ENCODE results near the gene LRRC4B.

LRRC4B gene

GRCh38 chr19:50511069-50511822 lies 57.0 kb downstream of the LRRC4B start, which contains the start of gene JOSD2:
Gene JOSD2 (minus strand): TSS chr19:50511191. CDS start chr19:50510431, 760 bp downstream.
- peak; percentile 97 to 100 (median 99) for DNase-seq
- intact Hi-C loops (cut with DNase I): loop anchor here (2.0 kb wide), 1 partner anchor 34 kb away; the partner anchor contains the start of genes EMC10 and GARIN5A

DNA sequence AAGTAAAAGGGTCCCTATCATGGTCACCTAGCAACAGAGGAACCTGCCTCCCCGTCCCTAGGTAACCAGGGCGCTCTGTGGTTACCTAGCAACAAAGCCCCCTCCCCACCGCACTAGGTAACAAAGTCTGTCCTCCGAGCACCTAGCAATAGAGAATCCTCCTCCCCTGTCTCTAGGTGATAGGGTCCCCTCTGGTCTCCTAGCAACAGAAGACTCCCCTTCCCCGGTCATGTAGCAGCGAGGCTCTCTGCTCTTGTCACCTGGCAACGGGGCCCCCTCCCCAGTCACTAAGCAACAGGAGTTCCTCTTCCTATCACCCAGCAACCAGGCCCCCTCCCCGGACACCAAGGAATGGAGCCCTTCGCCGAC lies 57.6 kb downstream of the LRRC4B start:
- intact Hi-C loops (cut with DNase I): loop anchor here (2.0 kb wide), 1 partner anchor 34 kb away; the partner anchor contains the start of genes EMC10 and GARIN5A
- no peak for DNase-seq

DNA sequence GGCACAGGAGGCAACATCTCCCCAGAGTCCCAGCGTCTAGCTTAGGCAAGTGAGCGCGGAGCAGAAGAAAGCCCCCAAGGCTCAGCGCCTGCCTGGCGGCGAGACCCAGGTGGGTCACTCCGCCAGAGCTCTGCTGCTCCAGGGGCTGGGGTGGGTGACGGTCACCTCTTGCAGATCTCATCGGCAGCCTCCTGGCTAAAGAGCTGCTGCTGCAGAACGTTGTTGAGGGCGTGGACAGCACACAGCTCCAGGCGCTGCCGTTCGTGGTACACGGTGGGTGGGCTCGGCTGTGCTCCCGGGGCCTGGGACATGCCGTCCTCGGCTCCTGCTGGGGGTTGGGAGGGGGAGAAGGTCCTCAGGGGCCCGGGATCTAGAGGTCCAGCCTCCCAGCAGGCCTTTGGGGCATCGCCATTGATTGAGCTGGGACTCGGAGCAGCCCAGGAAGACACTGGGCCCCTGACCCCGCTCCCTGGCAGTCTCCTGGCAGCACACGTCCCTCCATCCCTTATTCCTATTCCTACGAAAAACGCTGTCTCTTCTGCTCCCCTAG lies 58.0 kb downstream of the LRRC4B start:
- DNase-seq: peak in 5 of 10 donors; percentile 18 to 91 (median 75)
- intact Hi-C loops (cut with DNase I): loop anchor here (2.0 kb wide), 1 partner anchor 33 kb away; the partner anchor contains the start of genes EMC10 and GARIN5A

DNA sequence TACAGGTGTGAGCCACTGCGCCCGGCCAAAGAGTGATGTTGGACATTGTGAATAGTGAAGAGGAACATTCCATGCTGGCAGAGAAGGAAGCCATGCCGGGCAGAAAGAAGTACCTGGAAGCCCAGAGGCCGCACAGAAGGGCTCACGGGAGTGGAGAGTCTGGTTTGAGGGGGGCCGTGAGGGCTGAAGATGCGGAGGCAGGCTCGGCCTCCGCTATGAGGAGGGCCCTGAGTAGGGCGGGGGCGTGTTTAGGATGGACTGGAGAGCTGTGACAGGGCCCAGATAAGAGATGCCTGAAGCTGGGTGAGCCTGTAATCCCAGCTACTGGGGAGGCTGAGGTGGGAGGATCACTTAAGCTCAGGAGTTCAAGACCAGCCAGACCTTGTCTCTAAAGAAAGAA lies 58.9 kb downstream of the LRRC4B start:
- intact Hi-C loops (cut with DNase I): no loop called here
- DNase-seq: peak in 4 of 10 donors; percentile 22 to 64 (median 50)

DNA sequence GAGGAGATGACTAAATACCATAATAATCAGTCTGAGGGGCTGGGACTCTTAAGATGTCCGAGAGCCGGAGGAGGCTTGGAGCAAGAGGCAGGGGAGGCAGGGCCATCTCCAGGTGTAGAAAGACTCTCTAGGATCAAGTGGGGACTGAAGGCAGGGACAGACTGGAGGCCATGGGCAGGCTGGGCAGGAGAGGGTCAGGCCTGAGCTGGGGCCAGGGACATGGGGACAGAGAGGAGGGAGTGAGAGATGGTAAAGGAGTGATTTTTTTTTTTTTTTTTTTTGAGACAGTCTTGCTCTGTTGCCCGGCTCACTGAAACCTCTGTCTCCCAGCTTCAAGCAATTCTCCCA lies 59.4 kb downstream of the LRRC4B start:
- peak in 3 of 10 donors; percentile 4 to 33 (median 26) for DNase-seq
- intact Hi-C loops (cut with DNase I): no loop called here

DNA sequence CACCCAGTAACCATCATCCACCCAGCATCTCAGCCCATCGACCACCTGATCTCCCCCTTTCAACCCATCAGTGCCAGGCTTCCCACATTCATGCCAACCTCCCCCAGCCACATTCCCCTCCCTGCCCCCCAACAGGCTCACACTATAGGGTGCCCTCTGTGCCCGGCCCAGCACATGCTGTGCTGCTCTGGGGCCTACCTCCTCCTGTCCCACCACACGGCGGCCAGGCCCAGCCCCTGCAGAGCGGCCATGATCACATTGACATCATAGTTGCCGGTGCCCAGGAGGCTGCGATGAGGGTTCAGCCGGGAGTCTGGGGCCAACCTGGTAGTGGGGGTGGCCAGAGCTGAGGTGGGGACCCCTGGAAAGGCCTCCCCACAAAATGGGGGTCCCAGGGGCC lies 60.9 kb downstream of the LRRC4B start:
- intact Hi-C loops (cut with DNase I): no loop called here
- DNase-seq: peak in 4 of 10 donors; percentile 16 to 77 (median 34)

DNA sequence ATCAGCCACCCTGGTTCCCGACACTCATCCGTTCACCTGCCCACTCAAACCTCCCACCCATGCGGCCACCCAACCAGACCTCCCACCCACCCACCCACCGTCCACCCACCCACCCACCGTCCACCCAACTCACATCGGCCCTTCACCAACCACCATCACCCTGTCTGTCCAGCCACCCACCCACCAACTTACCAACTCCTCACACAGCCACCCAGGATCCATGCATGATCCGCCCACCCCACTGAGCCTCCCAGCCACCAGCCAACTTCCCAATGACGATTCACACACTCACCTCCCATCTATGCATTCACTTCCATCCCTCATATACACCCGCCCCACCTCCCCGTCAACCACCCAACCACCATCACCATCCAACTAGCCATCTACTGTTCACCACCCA lies 61.5 kb downstream of the LRRC4B start:
- intact Hi-C loops (cut with DNase I): no loop called here
- DNase-seq: peak in 2 of 10 donors; percentile 1 to 55

GRCh38 chr19:50505856-50506611 lies 62.2 kb downstream of the LRRC4B start:
- peak in 4 of 10 donors; percentile 20 to 83 (median 70) for DNase-seq
- intact Hi-C loops (cut with DNase I): no loop called here

DNA sequence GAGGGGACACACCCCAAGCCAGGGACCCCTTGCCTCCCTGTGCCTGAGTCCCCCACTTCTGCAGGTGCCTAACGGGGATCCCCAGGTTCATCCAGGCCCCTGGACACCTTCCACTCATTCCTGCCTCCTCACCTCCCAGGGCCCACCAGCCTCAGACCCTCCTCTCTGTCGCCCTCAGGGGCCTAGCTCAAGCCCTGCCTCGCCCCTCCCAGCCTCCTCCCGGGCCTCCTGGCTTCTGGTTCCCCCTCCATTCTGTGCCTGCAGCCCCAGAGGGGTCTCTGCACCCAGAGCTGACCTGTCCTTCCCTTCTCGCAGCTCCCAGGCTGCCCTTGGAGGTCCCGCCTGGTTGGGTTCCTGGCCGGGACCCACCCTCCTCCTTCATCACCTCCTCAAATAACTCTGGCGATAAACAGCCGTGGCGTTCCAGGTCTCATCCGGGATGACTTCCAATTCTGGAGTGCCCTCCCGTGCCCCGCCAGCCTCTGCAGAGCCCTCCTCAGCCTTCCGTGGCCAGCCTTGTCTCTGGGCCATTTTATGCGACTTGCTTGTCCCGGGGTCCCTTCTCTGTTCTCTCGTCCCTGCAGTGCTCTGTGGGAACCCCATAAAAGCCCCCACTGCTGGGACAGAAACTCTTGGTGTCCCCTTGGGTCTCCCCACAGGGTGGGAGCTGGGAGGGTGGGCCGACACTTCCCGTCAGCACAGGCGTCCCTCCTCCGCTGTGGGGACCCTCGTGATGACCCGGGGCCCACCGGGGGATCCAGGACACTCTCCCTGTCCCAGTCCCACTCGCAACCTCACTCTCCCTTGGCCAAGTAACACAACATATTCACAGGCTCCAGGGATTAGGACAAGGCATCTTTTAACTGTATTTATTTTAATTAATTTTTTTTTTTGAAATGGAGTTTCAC lies 66.4 kb downstream of the LRRC4B start:
- peak in 4 of 10 donors; percentile 16 to 77 (median 64) for DNase-seq
- intact Hi-C loops (cut with DNase I): no loop called here

GRCh38 chr19:50501186-50501567 lies 67.1 kb downstream of the LRRC4B start:
- peak in 3 of 10 donors; percentile 16 to 78 (median 32) for DNase-seq

DNA sequence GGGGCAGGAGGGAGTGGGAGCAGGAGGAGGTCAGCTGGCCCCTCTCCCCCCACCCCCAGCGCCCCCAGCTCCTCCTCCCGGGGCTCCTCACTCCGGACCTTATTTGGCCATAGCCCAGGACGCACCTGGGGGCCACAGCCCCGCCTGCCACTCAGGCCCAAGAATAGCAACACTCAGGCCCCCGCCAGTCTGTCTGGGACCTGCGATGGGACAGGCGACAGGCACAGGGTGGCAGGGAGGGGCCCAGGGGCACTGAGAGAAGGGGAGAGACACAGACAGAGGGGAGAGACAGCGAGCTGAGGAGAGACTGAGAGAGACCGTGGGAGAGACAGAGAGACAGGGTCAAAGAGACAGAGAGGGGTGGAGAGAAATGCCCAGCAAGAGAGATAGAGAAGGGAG lies 67.5 kb downstream of the LRRC4B start:
- intact Hi-C loops (cut with DNase I): no loop called here
- DNase-seq: peak in 4 of 10 donors; percentile 4 to 74 (median 64)

More at GRCh38 chr19:50501186-50501567, 67.1 kb downstream of the LRRC4B start:
- intact Hi-C loops (cut with DNase I): no loop called here

GRCh38 chr19:50500060-50500752 lies 68.0 kb downstream of the LRRC4B start:
- DNase-seq: peak in 5 of 10 donors; percentile 18 to 93 (median 67)
- intact Hi-C loops (cut with DNase I): no loop called here

DNA sequence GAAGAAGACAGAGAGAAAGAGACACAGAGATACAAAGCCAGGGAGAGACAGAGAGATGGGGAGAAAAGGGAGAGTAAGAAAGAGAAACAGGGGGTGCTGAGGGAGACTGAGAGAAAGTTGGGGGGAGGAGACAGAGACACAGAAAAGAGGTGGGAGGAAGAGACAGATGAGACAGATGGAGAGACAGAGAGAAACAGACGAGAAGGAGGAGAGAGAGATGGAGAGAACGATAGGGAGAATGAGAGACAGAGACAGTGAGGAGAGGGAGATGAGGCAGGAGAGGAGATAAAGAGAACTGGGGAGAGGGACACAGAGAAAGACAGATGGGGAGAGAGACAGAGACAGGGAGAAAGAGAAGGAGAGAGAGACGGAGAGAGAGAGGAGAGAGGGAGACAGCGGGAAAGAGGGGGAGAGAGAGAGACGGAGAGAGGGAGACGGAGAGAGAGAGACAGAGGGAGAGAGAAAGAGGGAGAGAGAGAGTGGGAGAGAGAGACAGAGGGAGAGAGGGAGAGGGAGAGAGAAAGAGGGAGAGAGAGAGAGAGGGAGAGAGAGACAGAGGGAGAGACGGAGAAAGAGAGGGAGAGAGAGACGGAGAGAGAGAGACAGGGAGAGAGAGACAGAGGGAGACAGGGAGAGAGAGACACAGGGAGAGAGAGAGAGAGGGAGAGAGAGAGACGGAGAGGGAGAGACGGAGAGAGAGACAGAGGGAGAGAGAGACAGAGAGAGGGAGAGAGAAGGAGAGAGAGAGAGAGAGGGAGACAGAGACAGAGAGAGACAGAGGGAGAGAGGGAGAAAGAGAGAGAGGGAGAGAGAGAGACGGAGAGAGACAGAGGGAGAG lies 69.8 kb downstream of the LRRC4B start:
- no peak for DNase-seq
- intact Hi-C loops (cut with DNase I): loop anchor here (10.0 kb wide), 1 partner anchor 46 kb away; no protein-coding TSS in a partner anchor

DNA sequence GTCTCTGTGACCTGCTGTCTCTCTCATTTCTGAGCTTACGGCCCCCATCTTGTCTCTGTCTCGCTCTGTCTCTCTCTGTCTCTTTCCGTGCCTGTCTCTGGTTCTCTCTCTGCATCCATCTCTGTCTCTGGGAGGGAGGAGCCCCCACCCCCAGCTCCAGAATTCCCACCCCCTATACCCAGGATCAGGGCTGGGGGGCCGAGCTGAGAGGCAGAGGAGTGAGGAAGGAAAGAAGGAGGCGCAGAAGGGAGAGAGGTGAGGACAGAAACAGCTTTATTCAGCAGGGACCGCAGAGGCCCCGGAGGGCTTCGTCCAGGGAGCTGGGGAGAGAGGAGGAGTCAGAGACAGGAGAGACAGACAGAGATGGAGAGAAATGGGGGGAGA lies 71.2 kb downstream of the LRRC4B start:
- intact Hi-C loops (cut with DNase I): loop anchor here (10.0 kb wide), 1 partner anchor 48 kb away; no protein-coding TSS in a partner anchor
- DNase-seq: peak in 3 of 10 donors; percentile 4 to 80 (median 75)

- DNase-seq: peak; percentile 83 to 99 (median 90)
- intact Hi-C loops (cut with DNase I): loop anchor here (10.0 kb wide), 1 partner anchor 48 kb away; no protein-coding TSS in a partner anchor
These were observed 71.8 kb downstream of the LRRC4B start for GRCh38 chr19:50496189-50497021.

GRCh38 chr19:50495020-50495531 lies 73.2 kb downstream of the LRRC4B start:
- intact Hi-C loops (cut with DNase I): loop anchor here (10.0 kb wide), 1 partner anchor 50 kb away; no protein-coding TSS in a partner anchor
- no peak for DNase-seq

Data from posterior cingulate gyrus (tissue), 11 donors.